Keratinocyte (primary cell): Measurements from ENCODE around the gene DDX54. TPM values are rescaled to one million over a fixed set of nuclear protein-coding genes. Genes with fewer than 3 reads are reported as not detected.

Experiments used
- DNase-seq: peaks from one replicate; pipeline ENCODE4 v3.0.0-alpha.2; 2011; ENCODE audit warnings: low read depth, missing footprints, low spot score
- FAIRE-seq: peaks from 2 replicates; lab custom pipeline; 2011; peaks lifted over from hg19 to GRCh38; lab: Jason Lieb, UNC
- H2AFZ ChIP-seq: 2 replicates; pipeline ENCODE4 v1.6.0; 2012; ENCODE audit warnings: low read length, control low read depth, inconsistent platforms; ENCODE audit not compliant: control insufficient read depth
- H3K27ac ChIP-seq: 2 replicates; pipeline ENCODE4 v1.5.1; 2011; ENCODE audit warnings: low read length; ENCODE audit not compliant: control insufficient read depth, insufficient read depth
- H3K27me3 ChIP-seq: 3 replicates; pipeline ENCODE4 v1.6.0; 2011; ENCODE audit warnings: low read length; ENCODE audit not compliant: control insufficient read depth, insufficient read depth; ENCODE audit errors: extremely low read depth
- H3K36me3 ChIP-seq, 2 experiments: 2 replicates in 1 of 2; 3 replicates in 1 of 2; pipeline ENCODE4 v1.5.1; 2011; ENCODE audit warnings: low read length in 2 of 2, mild to moderate bottlenecking in 1 of 2; ENCODE audit not compliant: control insufficient read depth in 2 of 2, insufficient read depth in 2 of 2; ENCODE audit errors: extremely low read depth in 1 of 2
- H3K4me1 ChIP-seq: 3 replicates; pipeline ENCODE4 v1.5.1; 2011; ENCODE audit warnings: low read length; ENCODE audit not compliant: control insufficient read depth, insufficient read depth; ENCODE audit errors: extremely low read depth
- H3K4me2 ChIP-seq: 3 replicates; pipeline ENCODE4 v1.6.0; 2011; ENCODE audit warnings: low read depth, low read length; ENCODE audit not compliant: control insufficient read depth, insufficient read depth; ENCODE audit errors: extremely low read depth
- H3K4me3 ChIP-seq, 3 experiments: fragments of 200-600 bp in 1 of 3; sonication (generic) in 1 of 3; 2 replicates in 2 of 3; 3 replicates in 1 of 3; pipeline ENCODE4 v1.5.1; 2011 to 2016; ENCODE audit warnings: low read length in 3 of 3, mild to moderate bottlenecking in 3 of 3, control low read depth in 2 of 3, inconsistent platforms in 1 of 3, low read depth in 1 of 3, mixed read lengths in 1 of 3, mixed run types in 1 of 3, moderate library complexity in 1 of 3; ENCODE audit not compliant: control insufficient read depth in 2 of 3, insufficient read depth in 2 of 3; ENCODE audit errors: extremely low read depth in 1 of 3
- H3K79me2 ChIP-seq: 2 replicates; pipeline ENCODE4 v1.6.0; 2012; ENCODE audit warnings: low read length; ENCODE audit not compliant: control insufficient read depth, insufficient read depth
- H3K9ac ChIP-seq: 3 replicates; pipeline ENCODE4 v1.6.0; 2011; ENCODE audit warnings: low read length; ENCODE audit not compliant: control insufficient read depth, insufficient read depth; ENCODE audit errors: extremely low read depth
- H3K9me1 ChIP-seq: 3 replicates; pipeline ENCODE4 v1.6.0; 2011; ENCODE audit warnings: low read length; ENCODE audit not compliant: control insufficient read depth, insufficient read depth; ENCODE audit errors: extremely low read depth
- H3K9me3 ChIP-seq: 2 replicates; pipeline ENCODE4 v1.5.1; 2012; ENCODE audit warnings: low read depth, low read length; ENCODE audit not compliant: control insufficient read depth
- H4K20me1 ChIP-seq: 3 replicates; pipeline ENCODE4 v1.6.0; 2011; ENCODE audit warnings: low read length; ENCODE audit not compliant: control insufficient read depth, insufficient read depth; ENCODE audit errors: extremely low read depth
- EZH2 ChIP-seq: IDR thresholded peaks from one replicate; pipeline ENCODE4 v1.6.1; 2012; ENCODE audit warnings: inconsistent platforms, mild to moderate bottlenecking, low read length, moderate library complexity
- dilution Hi-C: fragments of 300-500 bp; cut with MboI; formaldehyde crosslinking; loops from one replicate; pipeline ENCODE4 v1.7.0; 2020; ENCODE audit warnings: low sequenced_read_pairs; ENCODE audit not compliant: extremely low pct_ligation_motif_present
- polyA plus RNA-seq, 5 experiments: library from polyadenylated mRNA; depleted of rRNA in 3 of 5; stranded (reverse) in 3 of 5; stranded (forward) in 1 of 5; unstranded in 1 of 5; fragments of >200 nt; gene quantifications; 1 replicate in 1 of 5; 2 replicates in 3 of 5; 3 replicates in 1 of 5; pipeline versions ENCODE4 v1.2.1 to v1.2.3, GENCODE V29; 2011 to 2012; ENCODE audit warnings: missing spikeins in 2 of 5, low read depth in 1 of 5, low replicate concordance in 1 of 5
- TF ChIP-seq, protein P1 (sequence below), 3 experiments: IDR thresholded peaks in 1 of 3; conservative IDR thresholded peaks in 1 of 3; optimal IDR thresholded peaks in 1 of 3; 2 replicates in 2 of 3; 3 replicates in 1 of 3; pipeline versions ENCODE3 to v1.5.1; 2011; ENCODE audit warnings: low read length in 3 of 3, mild to moderate bottlenecking in 3 of 3, moderate library complexity in 2 of 3, control low read depth in 1 of 3, inconsistent platforms in 1 of 3; ENCODE audit not compliant: insufficient read depth in 2 of 3; ENCODE audit errors: extremely low read depth in 1 of 3

Gene DDX54
- polyA plus RNA-seq, 1 donor (not counting 4 experiments of a cell fraction or from before 2014, with no cell fraction given), result 44.6 TPM

DNA sequence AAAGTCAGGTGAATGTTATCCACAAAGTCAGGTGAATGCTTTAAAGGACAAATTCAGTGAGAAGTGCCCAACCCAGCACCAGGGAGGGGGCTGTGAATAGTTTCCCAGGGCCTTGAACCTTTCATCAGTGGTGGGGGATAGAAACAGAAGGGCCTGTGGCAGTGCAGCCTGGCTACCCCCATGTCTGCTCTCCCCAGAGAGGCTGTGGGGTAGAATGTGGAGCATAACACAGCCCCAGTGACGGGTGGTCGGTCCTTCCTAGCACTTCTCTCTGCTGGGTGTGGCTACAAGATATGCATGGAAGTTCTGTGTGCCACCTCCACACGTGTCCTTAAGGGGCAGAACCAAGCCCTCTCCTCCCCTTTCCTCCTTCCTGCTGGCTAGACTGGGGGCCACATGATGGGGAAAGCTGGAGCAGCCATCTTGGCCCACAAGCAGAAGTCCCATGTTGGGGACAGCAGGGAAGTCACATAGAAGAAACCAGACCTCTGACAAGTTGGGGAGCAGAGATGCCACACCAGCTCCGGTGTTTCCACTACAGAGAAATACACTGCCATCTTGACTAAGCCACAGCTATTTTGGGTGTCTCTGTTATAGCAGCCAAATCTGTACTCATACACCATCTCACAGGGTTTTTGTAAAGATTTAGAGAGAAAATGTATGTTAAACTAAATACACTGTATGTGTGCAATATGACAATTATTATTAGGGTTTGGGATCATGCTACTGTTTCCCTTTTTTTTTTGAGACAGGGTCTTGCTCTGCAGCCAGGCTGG lies 17.2 kb upstream of the DDX54 start:
- TF ChIP-seq, protein P1, sequence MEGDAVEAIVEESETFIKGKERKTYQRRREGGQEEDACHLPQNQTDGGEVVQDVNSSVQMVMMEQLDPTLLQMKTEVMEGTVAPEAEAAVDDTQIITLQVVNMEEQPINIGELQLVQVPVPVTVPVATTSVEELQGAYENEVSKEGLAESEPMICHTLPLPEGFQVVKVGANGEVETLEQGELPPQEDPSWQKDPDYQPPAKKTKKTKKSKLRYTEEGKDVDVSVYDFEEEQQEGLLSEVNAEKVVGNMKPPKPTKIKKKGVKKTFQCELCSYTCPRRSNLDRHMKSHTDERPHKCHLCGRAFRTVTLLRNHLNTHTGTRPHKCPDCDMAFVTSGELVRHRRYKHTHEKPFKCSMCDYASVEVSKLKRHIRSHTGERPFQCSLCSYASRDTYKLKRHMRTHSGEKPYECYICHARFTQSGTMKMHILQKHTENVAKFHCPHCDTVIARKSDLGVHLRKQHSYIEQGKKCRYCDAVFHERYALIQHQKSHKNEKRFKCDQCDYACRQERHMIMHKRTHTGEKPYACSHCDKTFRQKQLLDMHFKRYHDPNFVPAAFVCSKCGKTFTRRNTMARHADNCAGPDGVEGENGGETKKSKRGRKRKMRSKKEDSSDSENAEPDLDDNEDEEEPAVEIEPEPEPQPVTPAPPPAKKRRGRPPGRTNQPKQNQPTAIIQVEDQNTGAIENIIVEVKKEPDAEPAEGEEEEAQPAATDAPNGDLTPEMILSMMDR (optimal IDR thresholded peaks at IDR 0.05 in 1 of 3, IDR thresholded peaks at IDR 0.05 in 1 of 3, conservative IDR thresholded peaks at IDR 0.05 in 1 of 3; ENCODE audit: extremely low read depth in 1 of 3, insufficient read depth in 2 of 3, low read length in 3 of 3), result no peak
- no peak for TF ChIP-seq EZH2
- FAIRE-seq, result no peak

DNA sequence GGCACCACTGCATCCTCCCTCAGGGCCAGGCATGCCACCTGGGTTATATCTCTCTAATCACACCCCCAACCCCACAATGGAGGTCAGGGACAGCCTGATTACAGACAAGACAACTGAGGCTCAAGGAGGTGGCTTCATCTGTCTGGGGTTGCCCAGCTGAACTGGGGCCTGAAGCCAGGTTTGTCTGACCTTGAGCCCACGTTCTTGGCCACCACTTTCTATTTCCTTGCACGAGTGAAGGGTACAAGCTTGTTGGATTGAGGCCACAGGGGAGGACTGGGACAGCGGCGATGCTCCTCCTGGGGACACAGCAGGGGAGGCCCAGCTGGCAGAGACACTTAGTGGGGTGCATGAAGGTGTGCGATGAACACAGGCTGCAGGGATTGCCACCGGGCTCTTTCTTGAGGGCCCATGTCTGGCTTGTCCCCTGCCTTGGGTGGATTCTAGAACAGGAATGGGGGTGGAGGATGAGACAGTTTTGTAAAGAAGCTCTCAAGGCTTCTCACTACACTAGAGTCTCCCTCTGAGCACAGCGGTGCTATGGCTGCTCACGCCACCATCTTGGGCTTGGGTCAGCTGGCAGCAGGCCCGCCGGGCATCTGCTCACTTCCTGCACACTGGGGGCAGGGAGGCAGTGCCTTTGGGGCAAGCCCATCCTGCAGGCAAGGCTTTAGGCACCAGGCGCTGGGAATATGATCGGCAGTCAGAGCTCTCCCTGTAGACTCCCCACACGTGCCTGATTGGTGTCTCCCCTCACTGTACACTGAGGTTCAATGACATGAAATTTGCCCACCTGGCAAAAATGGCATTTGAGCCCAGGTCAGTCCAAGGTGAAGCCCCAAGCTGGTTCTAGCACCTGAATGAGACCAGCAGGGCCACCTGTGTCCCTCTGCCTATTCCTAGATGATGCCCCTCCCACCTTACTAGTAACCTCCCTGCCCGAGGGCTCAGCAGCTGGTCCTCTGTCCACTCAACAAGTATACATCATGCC lies 16.2 kb upstream of the DDX54 start:
- dilution Hi-C loops, result no loop called here
- Histone ChIP-seq H3K9me1 (no peaks in the 10 kb centered on the region), H2AFZ (no peak overlapping the region), H3K4me1 (no peaks in the 10 kb centered on the region), H4K20me1 (no peaks in the 10 kb centered on the region), H3K27ac (no peak overlapping the region), H3K9me3 (no peaks in the 10 kb centered on the region), H3K79me2 (no peaks in the 10 kb centered on the region), H3K4me2 (no peak overlapping the region), H3K4me3 (no peak overlapping the region), H3K27me3 (no peaks in the 10 kb centered on the region), H3K36me3 (no peaks in the 10 kb centered on the region), H3K9ac (no peak overlapping the region)
- FAIRE-seq, result no peak
- no peak for DNase-seq
- TF ChIP-seq, protein P1 (optimal IDR thresholded peaks at IDR 0.05 in 1 of 3, IDR thresholded peaks at IDR 0.05 in 1 of 3, conservative IDR thresholded peaks at IDR 0.05 in 1 of 3; ENCODE audit: extremely low read depth in 1 of 3, insufficient read depth in 2 of 3, low read length in 3 of 3), result no peak
- TF ChIP-seq EZH2, result no peak

More for the DNA sequence above, 17.2 kb upstream of the DDX54 start:
- dilution Hi-C loops, result no loop called here
- Histone ChIP-seq H3K9me3 (no peaks in the 10 kb centered on the region), H3K4me1 (no peaks in the 10 kb centered on the region), H3K4me2 (no peak overlapping the region), H2AFZ (no peak overlapping the region), H3K9ac (no peak overlapping the region), H3K36me3 (no peaks in the 10 kb centered on the region), H3K9me1 (no peaks in the 10 kb centered on the region), H3K4me3 (no peak overlapping the region), H4K20me1 (no peaks in the 10 kb centered on the region), H3K79me2 (no peaks in the 10 kb centered on the region), H3K27me3 (no peaks in the 10 kb centered on the region), H3K27ac (no peak overlapping the region)
- DNase-seq, result no peak
